Measurements from ENCODE around the gene GPANK1. TPM values are rescaled to one million over a fixed set of nuclear protein-coding genes. Genes with fewer than 3 reads are reported as not detected.
"Not testable (repeated sequence)": the region's sequence is repeated elsewhere in the genome, so short reads cannot be mapped to it uniquely, and the experiment has no call there.

GPANK1 gene
- total RNA-seq, 2 donors from 2014 or later, result 16.1 to 21.3 TPM

GRCh38 chr6:31712296-31712695 is 47.5 kb upstream of the GPANK1 start:
- Mint-ChIP-seq H3K27ac (no peak overlapping the region), H3K9me3 (no peaks in the 10 kb centered on the region), H3K4me3 (no peak overlapping the region), H3K27me3 (ENCODE audit: insufficient read depth) (no peaks in the 10 kb centered on the region), H3K36me3 (ENCODE audit: low read depth) (no peaks in the 10 kb centered on the region), H3K4me1 (peaks cover 32% of the 10 kb centered on the region)
- Histone ChIP-seq H3K27ac (ENCODE audit: low read depth, low read length) (no peak overlapping the region), H3K27me3 (ENCODE audit: control insufficient read depth, insufficient read depth, low read length, poor library complexity, severe bottlenecking) (no peaks in the 10 kb centered on the region), H3K9me3 (ENCODE audit: control insufficient read depth, low read length) (no peaks in the 10 kb centered on the region), H3K9ac (ENCODE audit: extremely low read depth, low read length, poor library complexity, severe bottlenecking) (no peak overlapping the region), H3K4me3 (ENCODE audit: low read length) (no peak overlapping the region), H3K36me3 (ENCODE audit: control insufficient read depth, insufficient read depth, low read length) (no peaks in the 10 kb centered on the region), H3K4me1 (ENCODE audit: control insufficient read depth, insufficient read depth, low read length) (peaks cover 7% of the 10 kb centered on the region)
- WGBS, 2 experiments (ENCODE audit: insufficient coverage in 1 of 2, insufficient read length in 1 of 2), result 96 to 98% methylated on average over 7 to 8 of the region's 8 CpGs
- TF ChIP-seq CTCF (conservative IDR thresholded peaks at IDR 0.05), result no peak
- peak; percentile 47 for DNase-seq

DNA sequence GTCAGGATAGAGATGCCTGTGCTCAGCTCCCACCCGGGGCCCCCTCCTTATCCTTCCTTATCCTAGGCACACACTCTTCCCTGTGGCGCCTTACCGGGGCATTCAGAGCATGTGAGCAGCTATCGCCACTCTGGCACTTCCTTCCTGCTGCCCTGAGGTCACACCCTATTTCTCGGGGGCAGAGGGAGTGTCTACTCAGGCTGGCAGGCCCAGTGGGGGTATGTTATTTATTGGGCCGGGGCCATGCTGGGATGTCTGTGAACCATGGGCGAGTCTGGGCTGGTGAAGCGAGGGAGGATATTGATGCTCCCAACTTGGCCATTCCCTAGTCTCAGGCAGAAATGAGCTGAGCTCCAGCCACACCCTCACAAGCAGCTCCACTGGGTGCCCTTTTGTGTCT is 46.4 kb upstream of the GPANK1 start:
- Histone ChIP-seq H3K27me3 (ENCODE audit: control insufficient read depth, insufficient read depth, low read length, poor library complexity, severe bottlenecking) (no peaks in the 10 kb centered on the region), H3K9ac (ENCODE audit: extremely low read depth, low read length, poor library complexity, severe bottlenecking) (no peak overlapping the region), H3K4me3 (ENCODE audit: low read length) (no peak overlapping the region), H3K27ac (ENCODE audit: low read depth, low read length) (no peak overlapping the region), H3K9me3 (ENCODE audit: control insufficient read depth, low read length) (no peaks in the 10 kb centered on the region), H3K4me1 (ENCODE audit: control insufficient read depth, insufficient read depth, low read length) (peaks cover 7% of the 10 kb centered on the region), H3K36me3 (ENCODE audit: control insufficient read depth, insufficient read depth, low read length) (no peaks in the 10 kb centered on the region)
- Mint-ChIP-seq H3K27me3 (ENCODE audit: insufficient read depth) (peaks cover 2% of the 10 kb centered on the region), H3K36me3 (ENCODE audit: low read depth) (no peaks in the 10 kb centered on the region), H3K27ac (no peak overlapping the region), H3K9me3 (no peaks in the 10 kb centered on the region), H3K4me3 (no peak overlapping the region), H3K4me1 (peaks cover 30% of the 10 kb centered on the region)
- WGBS, 2 experiments (ENCODE audit: insufficient coverage in 1 of 2, insufficient read length in 1 of 2), result 87% methylated on average over 4 to 8 of the region's 8 CpGs
- TF ChIP-seq CTCF (conservative IDR thresholded peaks at IDR 0.05), result no peak
- no peak for DNase-seq

DNA sequence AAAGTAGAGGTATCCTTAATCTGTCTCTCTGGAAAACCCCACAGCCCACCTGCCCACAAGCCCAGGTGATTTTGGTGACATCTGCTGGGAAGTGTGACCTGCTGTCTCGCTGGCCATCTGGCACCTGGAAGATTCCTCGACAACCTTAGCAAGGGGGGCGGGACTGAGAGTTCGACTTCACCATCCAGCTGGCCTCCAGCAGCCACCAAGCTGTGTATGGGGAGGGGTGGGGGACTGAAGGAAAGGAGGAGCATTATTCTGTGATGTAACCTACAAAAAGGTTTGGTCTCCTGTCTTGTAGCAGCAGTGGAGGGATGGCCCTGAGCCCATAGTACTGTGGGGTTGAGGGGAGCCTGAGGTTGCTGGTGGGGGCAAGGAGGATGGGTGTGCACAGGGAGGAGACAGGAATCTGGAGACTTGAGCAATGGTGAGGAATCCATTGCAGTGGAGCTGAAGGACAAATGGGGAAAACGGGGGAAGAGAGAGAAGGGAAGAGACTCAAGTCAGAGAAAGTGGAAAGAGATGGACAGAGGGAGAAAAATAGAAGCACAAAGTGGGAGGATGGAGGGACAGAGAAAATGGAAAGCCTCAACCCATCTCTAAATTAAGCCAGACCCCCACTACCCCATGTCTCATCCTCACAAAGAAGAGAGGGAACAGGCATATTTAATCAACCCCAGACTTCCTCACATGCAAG is 45.9 kb upstream of the GPANK1 start:
- Histone ChIP-seq H3K9me3 (ENCODE audit: control insufficient read depth, low read length) (no peaks in the 10 kb centered on the region), H3K9ac (ENCODE audit: extremely low read depth, low read length, poor library complexity, severe bottlenecking) (no peak overlapping the region), H3K4me1 (ENCODE audit: control insufficient read depth, insufficient read depth, low read length) (peaks cover 7% of the 10 kb centered on the region), H3K27me3 (ENCODE audit: control insufficient read depth, insufficient read depth, low read length, poor library complexity, severe bottlenecking) (no peaks in the 10 kb centered on the region), H3K4me3 (ENCODE audit: low read length) (no peak overlapping the region), H3K36me3 (ENCODE audit: control insufficient read depth, insufficient read depth, low read length) (no peaks in the 10 kb centered on the region), H3K27ac (ENCODE audit: low read depth, low read length) (no peak overlapping the region)
- DNase-seq, result peak; percentile 58
- Mint-ChIP-seq H3K36me3 (ENCODE audit: low read depth) (no peaks in the 10 kb centered on the region), H3K4me3 (no peak overlapping the region), H3K27me3 (ENCODE audit: insufficient read depth) (peaks cover 2% of the 10 kb centered on the region), H3K27ac (peak overlapping the region; percentile 46), H3K9me3 (no peaks in the 10 kb centered on the region), H3K4me1 (peaks cover 30% of the 10 kb centered on the region)
- WGBS, 2 experiments (ENCODE audit: insufficient coverage in 1 of 2, insufficient read length in 1 of 2), result 71 to 79% methylated on average over 1 to 5 of the region's 5 CpGs
- TF ChIP-seq CTCF (conservative IDR thresholded peaks at IDR 0.05), result no peak

DNA sequence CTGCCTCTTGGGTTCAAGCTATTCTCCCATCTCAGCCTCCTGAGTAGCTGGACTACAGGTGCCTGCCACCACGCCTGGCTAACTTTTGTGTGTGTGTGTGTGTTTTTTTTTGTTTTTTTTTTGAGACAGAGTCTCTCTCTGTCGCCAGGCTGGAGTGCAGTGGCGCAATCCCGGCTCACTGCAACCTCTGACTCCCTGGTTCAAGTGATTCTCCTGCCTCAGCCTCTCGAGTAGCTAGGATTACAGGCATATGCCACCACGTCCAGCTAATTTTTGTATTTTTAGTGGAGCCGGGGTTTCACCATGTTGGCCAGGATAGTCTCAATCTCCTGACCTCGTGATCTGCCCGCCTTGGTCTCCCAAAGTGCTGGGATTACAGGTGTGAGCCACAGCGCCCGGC is 44.4 kb upstream of the GPANK1 start:
- H3K4me3 Mint-ChIP-seq; H3K27ac ChIP-seq (ENCODE audit: low read depth, low read length); H3K27me3 ChIP-seq (ENCODE audit: control insufficient read depth, insufficient read depth, low read length, poor library complexity, severe bottlenecking); H3K9me3 Mint-ChIP-seq; H3K4me1 ChIP-seq (ENCODE audit: control insufficient read depth, insufficient read depth, low read length); H3K36me3 ChIP-seq (ENCODE audit: control insufficient read depth, insufficient read depth, low read length); H3K9me3 ChIP-seq (ENCODE audit: control insufficient read depth, low read length); DNase-seq; H3K27me3 Mint-ChIP-seq (ENCODE audit: insufficient read depth); H3K9ac ChIP-seq (ENCODE audit: extremely low read depth, low read length, poor library complexity, severe bottlenecking); H3K36me3 Mint-ChIP-seq (ENCODE audit: low read depth); H3K27ac Mint-ChIP-seq; H3K4me3 ChIP-seq (ENCODE audit: low read length): not testable (repeated sequence)
- 89 to 95% methylated on average over 5 to 11 of the region's 11 CpGs for WGBS, 2 experiments (ENCODE audit: insufficient coverage in 1 of 2, insufficient read length in 1 of 2)
- peaks cover 23% of the 10 kb centered on the region for H3K4me1 Mint-ChIP-seq

Data from endodermal cell (in vitro differentiated cells).